HG03565 (cell line): ENCODE measurements around the gene B3GAT3.
A peak's percentile ranks its signal among the peaks of the same experiment; 100 is the strongest.
"Not testable (repeated sequence)": the region's sequence is repeated elsewhere in the genome, so short reads cannot be mapped to it uniquely, and the experiment has no call there.

ENCODE experiments used
- ATAC-seq: cut with Tn5 transposase; IDR thresholded peaks from one replicate; pipeline ENCODE4 v1.9.1; 2021; ENCODE audit warnings: mild to moderate bottlenecking, moderate library complexity; ENCODE audit not compliant: unreplicated experiment

The B3GAT3 gene

GRCh38 chr11:62645946-62646824 lies 24.4 kb upstream of the B3GAT3 start, which contains the start of gene GANAB:
TSS of gene GANAB (minus strand) at chr11:62646613. CDS start at chr11:62646599, 14 bp downstream.
- peak; percentile 91 for ATAC-seq

GRCh38 chr11:62645671-62645945 lies 23.8 kb upstream of the B3GAT3 start:
- ATAC-seq: no peak

GRCh38 chr11:62644220-62644619 lies 22.4 kb upstream of the B3GAT3 start:
- no peak for ATAC-seq

- ATAC-seq: no peak
Measured at GRCh38 chr11:62632492-62632891, 10.7 kb upstream of the B3GAT3 start.

GRCh38 chr11:62627713-62628112 lies 5.9 kb upstream of the B3GAT3 start:
- no peak for ATAC-seq

GRCh38 chr11:62622476-62623089 lies 797 bp upstream of the B3GAT3 start:
- no peak for ATAC-seq

GRCh38 chr11:62621027-62621566 lies 689 bp downstream of the B3GAT3 start:
- ATAC-seq: no peak

GRCh38 chr11:62616957-62617356 lies 4.8 kb downstream of the B3GAT3 start:
- not testable (repeated sequence) for ATAC-seq

GRCh38 chr11:62615521-62615920 lies 6.3 kb downstream of the B3GAT3 start:
- no peak for ATAC-seq

GRCh38 chr11:62614275-62614674 lies 7.5 kb downstream of the B3GAT3 start:
- ATAC-seq: no peak

GRCh38 chr11:62613291-62613778 lies 8.5 kb downstream of the B3GAT3 start:
- ATAC-seq: no peak

GRCh38 chr11:62612366-62613290 lies 9.2 kb downstream of the B3GAT3 start, which contains the start of the genes EML3 and ROM1:
TSS of gene EML3 (minus strand) at chr11:62612775. CDS start at chr11:62612457, 318 bp downstream.
TSS of gene ROM1 (plus strand) at chr11:62613257. CDS start at chr11:62613282, 25 bp downstream.
- ATAC-seq: peak; percentile 52

- peak; percentile 8 for ATAC-seq
Measured at GRCh38 chr11:62611705-62612365, 10.0 kb downstream of the B3GAT3 start.

- no peak for ATAC-seq
Measured at GRCh38 chr11:62610814-62611704, 10.7 kb downstream of the B3GAT3 start.

- ATAC-seq: no peak
Measured at GRCh38 chr11:62610403-62610802, 11.4 kb downstream of the B3GAT3 start.

- ATAC-seq: no peak
Measured at GRCh38 chr11:62608776-62609175, 13.0 kb downstream of the B3GAT3 start.

- ATAC-seq: no peak
Measured at GRCh38 chr11:62607714-62608113, 14.1 kb downstream of the B3GAT3 start.

- ATAC-seq: no peak
Measured at GRCh38 chr11:62605902-62606301, 15.9 kb downstream of the B3GAT3 start.

GRCh38 chr11:62605467-62605866 lies 16.3 kb downstream of the B3GAT3 start:
- ATAC-seq: no peak
